GM12875 (cell line): Measurements from ENCODE around the gene FAM24A.
"Not testable (repeated sequence)": the region's sequence is repeated elsewhere in the genome, so short reads cannot be mapped to it uniquely, and the experiment has no call there.

Experiments
- H3K4me3 ChIP-seq: one replicate; pipeline ENCODE4 v1.5.1; 2011; ENCODE audit warnings: low read depth, low read length, control low read depth
- CTCF ChIP-seq: IDR thresholded peaks from 2 replicates; pipeline ENCODE4 v1.5.1; 2011; ENCODE audit warnings: low read depth, mild to moderate bottlenecking, control low read depth, inconsistent platforms, low read length, moderate library complexity, borderline replicate concordance; ENCODE audit not compliant: insufficient read depth

The FAM24A gene

GRCh38 chr10:122894261-122894944 lies 16.0 kb upstream of the FAM24A start:
- TF ChIP-seq CTCF = no peak
- no peak overlapping the region for H3K4me3 ChIP-seq

GRCh38 chr10:122903861-122904260 lies 6.5 kb upstream of the FAM24A start:
- H3K4me3 ChIP-seq = not testable (repeated sequence)

GRCh38 chr10:122911889-122912484 lies 1.6 kb downstream of the FAM24A start:
- no peak overlapping the region for H3K4me3 ChIP-seq
- no peak for TF ChIP-seq CTCF

- no peak overlapping the region for H3K4me3 ChIP-seq
- no peak for TF ChIP-seq CTCF
These were observed 5.3 kb downstream of the FAM24A start for GRCh38 chr10:122915700-122916099.

- H3K4me3 ChIP-seq = no peak overlapping the region
- no peak for TF ChIP-seq CTCF
These were observed 19.7 kb downstream of the FAM24A start for GRCh38 chr10:122930140-122930539.

- H3K4me3 ChIP-seq = no peak overlapping the region
- no peak for TF ChIP-seq CTCF
These were observed 20.9 kb downstream of the FAM24A start for GRCh38 chr10:122931088-122931906.

GRCh38 chr10:122939133-122939855 lies 28.9 kb downstream of the FAM24A start:
- TF ChIP-seq CTCF = no peak
- no peak overlapping the region for H3K4me3 ChIP-seq
